Kidney (tissue), 2 donors: Measurements from ENCODE around the gene MAG. TPM values are rescaled to one million over a fixed set of nuclear protein-coding genes. Genes with fewer than 3 reads are reported as not detected.

Experiments used
- microRNA-seq: library from miRNA; unstranded; fragments of <30 nt; microRNA quantifications from one replicate; pipeline ENCODE4 v1.2.0, GENCODE V29; 2020
- polyA plus RNA-seq: library from polyadenylated mRNA; stranded (reverse); fragments of 350-450 nt; fragmentation: Illumina TruSeq; extraction: RNeasy Lipid Tissue Mini Kit (QIAGEN cat#74804); gene quantifications from one replicate; pipeline ENCODE4 v1.2.3, GENCODE V29; 2014; ENCODE audit warnings: low read depth, low replicate concordance; ENCODE audit not compliant: insufficient read depth
- total RNA-seq: library from RNA; stranded (reverse); fragmentation: NEBNext Ultra II Directional; extraction: Animal tissue kit (Norgen Biotek cat#: 25700); gene quantifications from one replicate; pipeline ENCODE4 v1.2.1, GENCODE V29; 2021
- donor health status: DM: yes; HTN: yes; CAD: no.

The MAG gene
- total and polyA plus RNA-seq, 2 donors from 2014 or later: 0.41 to 1.1 TPM

Small RNA genes lying within 50 kb of the gene (microRNA-seq; reads per million reads assigned to microRNA genes)
- not detected for gene MIR5196

Other genes starting within 250 kb of the MAG start
- gene FXYD3, start 176.3 kb upstream of the MAG start, total RNA-seq: 33.7 TPM
- 26.4 TPM for gene FXYD3, start 176.3 kb upstream of the MAG start, polyA plus RNA-seq
- 7.5 TPM for gene LGI4, start 157.1 kb upstream of the MAG start, total RNA-seq
- 5.1 TPM for gene LGI4, start 157.1 kb upstream of the MAG start, polyA plus RNA-seq
- 31.8 TPM for gene FXYD1, start 153.3 kb upstream of the MAG start, total RNA-seq
- 39.0 TPM for gene FXYD1, start 153.3 kb upstream of the MAG start, polyA plus RNA-seq
- 0.94 TPM for gene FXYD7, start 148.9 kb upstream of the MAG start, total RNA-seq
- gene FXYD7, start 148.9 kb upstream of the MAG start, polyA plus RNA-seq: not detected
- 84.5 TPM for gene FXYD5, start 137.4 kb upstream of the MAG start, total RNA-seq
- 41.9 TPM for gene FXYD5, start 137.4 kb upstream of the MAG start, polyA plus RNA-seq
- gene FAM187B, start 63.4 kb upstream of the MAG start, total RNA-seq: not detected
- gene FAM187B, start 63.4 kb upstream of the MAG start, polyA plus RNA-seq: not detected
- gene LSR, start 43.2 kb upstream of the MAG start, total RNA-seq: 87.2 TPM
- gene LSR, start 43.2 kb upstream of the MAG start, polyA plus RNA-seq: 37.9 TPM
- 118 TPM for gene USF2, start 23.2 kb upstream of the MAG start, total RNA-seq
- gene USF2, start 23.2 kb upstream of the MAG start, polyA plus RNA-seq: 82.8 TPM
- 1.3 TPM for gene HAMP, start 9.6 kb upstream of the MAG start, total RNA-seq
- gene HAMP, start 9.6 kb upstream of the MAG start, polyA plus RNA-seq: 1.1 TPM
- gene CD22, start 37.0 kb downstream of the MAG start, total RNA-seq: 15.4 TPM
- 0.82 TPM for gene CD22, start 37.0 kb downstream of the MAG start, polyA plus RNA-seq
- gene FFAR1, start 55.7 kb downstream of the MAG start, total RNA-seq: not detected
- gene FFAR1, start 55.7 kb downstream of the MAG start, polyA plus RNA-seq: not detected
- not detected for gene FFAR3, start 66.3 kb downstream of the MAG start, total RNA-seq
- gene FFAR3, start 66.3 kb downstream of the MAG start, polyA plus RNA-seq: not detected
- not detected for gene GPR42, start 78.9 kb downstream of the MAG start, total RNA-seq
- gene GPR42, start 78.9 kb downstream of the MAG start, polyA plus RNA-seq: not detected
- gene FFAR2, start 156.1 kb downstream of the MAG start, total RNA-seq: 0.22 TPM
- gene FFAR2, start 156.1 kb downstream of the MAG start, polyA plus RNA-seq: not detected
- gene KRTDAP, start 198.3 kb downstream of the MAG start, total RNA-seq: not detected
- gene KRTDAP, start 198.3 kb downstream of the MAG start, polyA plus RNA-seq: not detected
- gene DMKN, start 221.5 kb downstream of the MAG start, total RNA-seq: 150 TPM
- 137 TPM for gene DMKN, start 221.5 kb downstream of the MAG start, polyA plus RNA-seq
- not detected for gene SBSN, start 236.2 kb downstream of the MAG start, total RNA-seq
- not detected for gene SBSN, start 236.2 kb downstream of the MAG start, polyA plus RNA-seq
- gene GAPDHS, start 241.3 kb downstream of the MAG start, total RNA-seq: not detected
- gene GAPDHS, start 241.3 kb downstream of the MAG start, polyA plus RNA-seq: not detected